GM21619 (cell line): ENCODE results near the gene ATP9B.

Experiments used
- ATAC-seq: cut with Tn5 transposase; IDR thresholded peaks from one replicate; pipeline ENCODE4 v1.9.1; 2021; ENCODE audit not compliant: unreplicated experiment

Gene ATP9B

DNA sequence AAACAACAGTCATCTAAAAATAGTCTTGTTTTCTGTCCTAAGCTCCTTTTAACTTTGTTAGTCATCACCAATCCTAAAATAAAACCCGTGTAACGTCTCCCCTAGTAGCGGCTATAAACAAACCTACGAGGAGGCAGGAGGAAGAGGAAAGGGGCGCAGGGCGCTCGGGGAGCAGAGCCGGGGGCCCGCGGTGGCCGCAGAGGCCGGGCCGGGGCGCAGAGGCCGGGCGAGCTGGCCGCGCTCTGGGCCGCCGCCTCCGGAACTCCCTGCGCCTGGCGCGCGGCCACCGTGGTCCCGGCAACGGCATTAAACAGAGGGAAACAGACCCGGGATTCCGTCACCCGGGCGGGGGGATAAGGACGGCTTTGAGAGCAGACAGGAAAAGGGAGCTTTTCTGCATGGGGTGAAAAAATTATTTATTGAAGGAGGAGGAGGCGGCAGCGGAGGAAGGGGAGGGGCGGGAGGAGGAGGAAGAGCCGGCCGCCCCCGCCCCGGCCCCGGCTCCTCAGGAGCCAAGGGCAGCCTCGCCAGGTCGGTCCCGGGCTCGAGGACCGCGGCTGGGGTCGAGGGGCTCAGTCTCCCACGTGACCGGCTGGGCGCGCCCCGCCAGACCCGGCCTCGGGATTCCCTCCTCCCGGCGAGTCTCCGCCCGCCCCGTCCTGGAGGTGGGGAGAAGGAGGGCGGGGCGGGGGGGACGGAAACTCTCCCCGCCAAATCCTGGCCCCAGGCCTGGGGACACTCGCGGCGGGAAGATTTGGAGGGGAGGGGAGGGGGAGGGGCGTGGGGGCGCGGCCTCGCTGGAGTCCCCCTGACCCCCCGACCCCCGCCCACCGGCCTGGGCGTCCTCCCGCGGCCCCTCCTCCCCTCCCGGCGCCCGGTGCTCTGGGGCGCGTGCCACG lies 324.7 kb downstream of the ATP9B start:
- ATAC-seq = no peak

- no peak for ATAC-seq
Measured at GRCh38 chr18:79394534-79395307, 325.5 kb downstream of the ATP9B start.

DNA sequence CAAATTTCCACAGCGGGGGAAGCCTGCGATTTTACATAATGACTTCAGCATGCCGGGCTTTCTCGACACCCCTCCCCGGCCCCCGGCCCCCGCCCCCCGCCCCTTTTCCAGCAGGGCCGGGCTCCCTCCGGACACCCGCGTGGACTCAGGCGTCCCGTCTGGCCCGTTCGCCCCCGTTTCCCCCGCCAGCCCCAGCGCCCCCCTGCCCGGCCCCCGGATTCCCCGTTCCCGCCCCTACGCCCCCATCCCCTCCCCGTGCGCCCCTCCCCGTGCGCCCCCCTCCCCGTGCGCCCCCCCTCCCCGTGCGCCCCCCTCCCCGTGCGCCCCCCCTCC lies 326.1 kb downstream of the ATP9B start:
- ATAC-seq = no peak

DNA sequence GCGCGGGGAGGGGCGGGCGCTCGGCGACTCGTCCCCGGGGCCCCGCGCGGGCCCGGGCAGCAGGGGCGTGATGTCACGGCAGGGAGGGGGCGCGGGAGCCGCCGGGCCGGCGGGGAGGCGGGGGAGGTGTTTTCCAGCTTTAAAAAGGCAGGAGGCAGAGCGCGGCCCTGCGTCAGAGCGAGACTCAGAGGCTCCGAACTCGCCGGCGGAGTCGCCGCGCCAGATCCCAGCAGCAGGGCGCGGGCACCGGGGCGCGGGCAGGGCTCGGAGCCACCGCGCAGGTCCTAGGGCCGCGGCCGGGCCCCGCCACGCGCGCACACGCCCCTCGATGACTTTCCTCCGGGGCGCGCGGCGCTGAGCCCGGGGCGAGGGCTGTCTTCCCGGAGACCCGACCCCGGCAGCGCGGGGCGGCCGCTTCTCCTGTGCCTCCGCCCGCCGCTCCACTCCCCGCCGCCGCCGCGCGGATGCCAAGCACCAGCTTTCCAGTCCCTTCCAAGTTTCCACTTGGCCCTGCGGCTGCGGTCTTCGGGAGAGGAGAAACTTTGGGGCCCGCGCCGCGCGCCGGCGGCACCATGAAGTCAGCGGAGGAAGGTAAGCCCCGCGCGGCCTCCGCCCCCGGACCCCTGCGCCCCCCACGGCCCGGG lies 326.7 kb downstream of the ATP9B start, which contains the start of gene NFATC1:
NFATC1 (plus strand) TSS at position 170 of the 644 bp plus-strand sequence; CDS start at position 465, 295 bp downstream.
- no peak for ATAC-seq

GRCh38 chr18:79396431-79397246 lies 327.4 kb downstream of the ATP9B start:
- no peak for ATAC-seq

DNA sequence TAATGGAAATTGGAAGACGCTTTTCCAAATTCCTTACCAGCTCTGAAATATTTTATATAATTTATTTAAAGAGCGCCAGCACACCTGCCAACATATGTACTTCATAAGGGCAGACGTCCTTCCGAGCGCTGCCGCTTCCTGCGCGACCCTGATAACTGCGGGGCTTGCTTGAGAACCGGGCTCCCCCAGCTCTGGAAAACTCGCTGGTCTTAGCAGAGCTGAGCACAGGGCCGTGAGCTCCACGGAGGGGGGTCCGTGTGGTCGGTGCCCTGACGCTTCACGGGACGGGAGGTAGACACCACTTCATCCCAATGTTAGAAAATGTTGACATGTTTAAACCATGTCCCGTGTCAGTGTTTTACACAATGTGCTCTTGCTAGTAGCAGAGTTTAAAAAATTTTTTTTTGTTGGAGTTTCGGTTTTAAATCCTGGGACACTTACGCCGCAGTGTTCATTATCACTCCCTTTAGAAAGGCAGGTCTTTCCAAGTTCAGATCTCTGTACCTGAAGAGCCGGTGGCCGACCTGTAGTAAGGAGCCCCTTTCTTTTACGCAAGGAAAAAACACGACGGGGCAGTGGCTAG lies 328.1 kb downstream of the ATP9B start:
- ATAC-seq = no peak

- ATAC-seq = no peak
Measured at GRCh38 chr18:79397830-79398761, 328.9 kb downstream of the ATP9B start.

- ATAC-seq = no peak
Measured at GRCh38 chr18:79399275-79400081, 330.3 kb downstream of the ATP9B start.

- peak; percentile 26 for ATAC-seq
Measured at GRCh38 chr18:79400091-79400590, 330.9 kb downstream of the ATP9B start.

GRCh38 chr18:79400591-79401381 lies 331.6 kb downstream of the ATP9B start:
- ATAC-seq = peak; percentile 8

DNA sequence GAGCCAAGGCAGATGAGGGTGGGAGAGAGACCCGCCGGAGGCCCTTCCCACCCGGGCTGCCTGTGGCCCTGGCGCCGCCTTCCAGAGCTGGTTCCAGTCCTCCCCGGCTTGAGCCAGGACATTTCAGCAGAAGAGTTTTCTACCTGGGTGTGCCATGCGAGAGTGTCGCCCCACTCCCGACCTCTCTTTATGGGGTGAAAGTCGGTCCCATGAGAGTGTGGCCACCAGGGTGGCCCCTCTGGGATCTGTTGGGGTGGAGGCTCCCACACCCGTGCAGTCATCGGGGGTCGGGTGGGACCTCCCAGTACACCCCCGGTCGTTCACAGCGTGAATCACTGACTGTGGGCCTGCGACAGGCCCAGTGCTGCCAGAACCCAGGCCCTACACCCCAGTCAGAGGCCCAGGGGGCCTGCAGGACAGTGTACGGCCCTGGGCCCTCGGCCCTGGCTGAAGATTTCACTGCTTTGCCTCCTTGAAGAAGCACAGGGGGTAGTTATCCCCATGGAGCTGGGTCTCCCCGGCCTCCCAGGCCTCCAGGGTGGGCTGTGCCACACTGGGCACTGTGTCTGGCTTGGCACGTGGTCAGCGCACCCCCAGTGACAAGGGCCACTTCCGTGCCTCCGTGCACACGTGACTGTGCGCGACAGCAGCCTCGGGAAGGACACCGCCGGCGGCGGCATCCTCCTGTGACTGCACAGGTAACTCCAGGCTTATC lies 332.5 kb downstream of the ATP9B start:
- ATAC-seq = no peak

- no peak for ATAC-seq
Measured at GRCh38 chr18:79402209-79402576, 333.0 kb downstream of the ATP9B start.

DNA sequence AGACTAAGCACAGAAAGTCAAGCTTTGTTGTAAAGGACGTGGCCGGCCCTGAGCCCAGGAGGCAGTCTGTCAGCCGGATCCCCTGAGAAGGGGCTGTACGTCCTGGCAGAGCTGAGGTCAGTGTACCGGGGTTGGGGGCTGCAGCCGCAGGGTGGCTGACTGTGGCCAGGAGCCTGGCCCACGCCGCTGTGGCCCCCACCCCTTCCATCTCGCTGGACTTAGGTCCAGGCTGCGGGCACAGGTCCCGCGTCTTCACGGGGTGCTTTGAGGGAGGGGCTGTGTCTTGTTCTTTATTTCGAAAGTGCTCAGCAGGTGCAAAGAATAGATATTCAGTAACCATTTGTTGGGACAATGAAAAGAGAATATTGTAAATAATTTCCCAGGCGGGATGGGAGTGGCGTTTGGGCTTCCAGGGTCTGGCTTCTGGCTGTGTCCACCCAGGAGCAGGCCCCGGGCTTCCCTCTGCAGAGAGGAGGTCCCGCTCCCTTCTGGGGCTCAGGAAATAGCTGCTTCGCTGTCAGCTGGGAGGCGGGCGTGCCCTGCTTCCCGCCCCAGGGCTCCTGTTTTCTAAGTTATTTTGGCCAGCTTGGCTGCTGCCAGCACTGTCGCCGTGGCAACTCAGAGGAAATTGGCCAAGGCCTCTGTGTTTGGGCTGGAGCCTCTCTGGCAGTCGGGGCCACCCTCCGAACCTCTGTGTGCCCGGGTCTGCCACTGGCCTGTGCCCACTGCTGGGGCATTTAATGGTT lies 334.0 kb downstream of the ATP9B start:
- no peak for ATAC-seq

- no peak for ATAC-seq
Measured at GRCh38 chr18:79403723-79404566, 334.8 kb downstream of the ATP9B start.

DNA sequence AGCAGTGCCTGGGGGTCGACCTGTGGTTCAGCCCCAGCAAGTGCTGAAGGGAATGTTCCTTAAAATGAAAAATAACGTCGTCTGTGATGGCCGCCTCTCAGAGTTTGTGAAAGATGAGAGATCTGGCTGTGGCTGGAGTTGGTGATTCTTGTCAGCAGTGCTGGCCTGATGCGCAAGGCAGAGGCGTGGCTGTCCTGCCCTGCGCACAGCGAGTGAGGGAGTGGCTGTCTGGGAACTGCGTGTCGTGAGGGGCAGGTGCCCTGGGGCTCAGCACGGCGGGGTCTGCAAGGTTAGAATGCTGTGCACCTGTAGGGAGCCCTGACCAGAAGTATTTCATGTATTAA lies 335.3 kb downstream of the ATP9B start:
- no peak for ATAC-seq
